ENCODE data around the gene PSMB7. TPM values are rescaled to one million over a fixed set of nuclear protein-coding genes. Genes with fewer than 3 reads are reported as not detected.
A peak's percentile ranks its signal among the peaks of the same experiment; 100 is the strongest.

Gene PSMB7
- total and polyA plus RNA-seq, 2 of the 8 experiments (the other 6 are each of a cell fraction or from before 2014, with no cell fraction given), result 222 to 357 TPM

- TF ChIP-seq SP4 (IDR thresholded peaks at IDR 0.05; ENCODE audit: low read length) (0 out of 2 replicates have a peak, but pooled peaks have one; percentile 63), BRCA1 (IDR thresholded peaks at IDR 0.05; ENCODE audit: low read depth, low read length) (no peak), RBBP5 (IDR thresholded peaks at IDR 0.05; ENCODE audit: borderline replicate concordance, low read depth, low read length) (peak; percentile 86), ATF2 (IDR thresholded peaks at IDR 0.05; ENCODE audit: low read length) (peak; percentile 83), JUN (IDR thresholded peaks at IDR 0.05; ENCODE audit: low read depth, low read length) (no peak), RAD21 (IDR thresholded peaks at IDR 0.05 in 1 of 2, conservative IDR thresholded peaks at IDR 0.05 in 1 of 2; ENCODE audit: low read depth in 2 of 2, low read length in 2 of 2) (no peak), POLR2AphosphoS5 (IDR thresholded peaks at IDR 0.05; ENCODE audit: low read depth, low read length) (peak; percentile 67; the same call in 1 of the 2 replicates), NRF1 (IDR thresholded peaks at IDR 0.05; ENCODE audit: low read depth, low read length) (no peak), CREB1 (IDR thresholded peaks at IDR 0.05) (peak; percentile 63), RFX5 (IDR thresholded peaks at IDR 0.05; ENCODE audit: borderline replicate concordance, low read depth, low read length) (no peak)
Measured at GRCh38 chr9:124415102-124415851, at the start of gene PSMB7 (continued).

Data from H1 (cell line).